ENCODE results near the gene BRINP3.

BRINP3 gene

DNA sequence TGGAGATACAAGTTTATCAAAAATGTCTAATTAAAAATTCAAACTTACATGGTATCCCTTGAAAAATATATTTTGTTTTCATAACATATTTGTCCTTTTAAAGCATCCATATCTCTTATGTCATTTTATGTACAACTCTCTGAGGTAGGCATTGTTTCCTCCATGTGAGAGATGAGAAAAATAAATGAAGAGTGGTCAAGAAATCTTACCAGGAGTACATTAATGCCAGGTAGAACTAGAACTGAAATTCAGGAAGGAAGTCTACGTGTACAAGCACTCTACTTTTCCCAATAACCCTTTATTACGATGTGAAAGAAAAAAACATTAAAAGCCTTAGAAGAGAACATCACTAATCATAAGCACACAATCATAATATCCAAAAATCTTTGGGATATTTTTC is 5.6 kb downstream of the BRINP3 start:
- no peak for DNase-seq (ENCODE audit: low read depth)
- TF ChIP-seq, protein P1, sequence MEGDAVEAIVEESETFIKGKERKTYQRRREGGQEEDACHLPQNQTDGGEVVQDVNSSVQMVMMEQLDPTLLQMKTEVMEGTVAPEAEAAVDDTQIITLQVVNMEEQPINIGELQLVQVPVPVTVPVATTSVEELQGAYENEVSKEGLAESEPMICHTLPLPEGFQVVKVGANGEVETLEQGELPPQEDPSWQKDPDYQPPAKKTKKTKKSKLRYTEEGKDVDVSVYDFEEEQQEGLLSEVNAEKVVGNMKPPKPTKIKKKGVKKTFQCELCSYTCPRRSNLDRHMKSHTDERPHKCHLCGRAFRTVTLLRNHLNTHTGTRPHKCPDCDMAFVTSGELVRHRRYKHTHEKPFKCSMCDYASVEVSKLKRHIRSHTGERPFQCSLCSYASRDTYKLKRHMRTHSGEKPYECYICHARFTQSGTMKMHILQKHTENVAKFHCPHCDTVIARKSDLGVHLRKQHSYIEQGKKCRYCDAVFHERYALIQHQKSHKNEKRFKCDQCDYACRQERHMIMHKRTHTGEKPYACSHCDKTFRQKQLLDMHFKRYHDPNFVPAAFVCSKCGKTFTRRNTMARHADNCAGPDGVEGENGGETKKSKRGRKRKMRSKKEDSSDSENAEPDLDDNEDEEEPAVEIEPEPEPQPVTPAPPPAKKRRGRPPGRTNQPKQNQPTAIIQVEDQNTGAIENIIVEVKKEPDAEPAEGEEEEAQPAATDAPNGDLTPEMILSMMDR (IDR thresholded peaks at IDR 0.05; ENCODE audit: low read depth, low read length): no peak
- TF ChIP-seq, protein P2, sequence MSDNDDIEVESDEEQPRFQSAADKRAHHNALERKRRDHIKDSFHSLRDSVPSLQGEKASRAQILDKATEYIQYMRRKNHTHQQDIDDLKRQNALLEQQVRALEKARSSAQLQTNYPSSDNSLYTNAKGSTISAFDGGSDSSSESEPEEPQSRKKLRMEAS (IDR thresholded peaks at IDR 0.05; ENCODE audit: low read depth, low read length): no peak
- TF ChIP-seq POLR2A (IDR thresholded peaks at IDR 0.05; ENCODE audit: extremely low read depth, insufficient read length): no peak
- TF ChIP-seq MYC (IDR thresholded peaks at IDR 0.05; ENCODE audit: low read depth, low read length): no peak
- H3K4me3 ChIP-seq (ENCODE audit: low read depth, low read length): no peak overlapping the region

DNA sequence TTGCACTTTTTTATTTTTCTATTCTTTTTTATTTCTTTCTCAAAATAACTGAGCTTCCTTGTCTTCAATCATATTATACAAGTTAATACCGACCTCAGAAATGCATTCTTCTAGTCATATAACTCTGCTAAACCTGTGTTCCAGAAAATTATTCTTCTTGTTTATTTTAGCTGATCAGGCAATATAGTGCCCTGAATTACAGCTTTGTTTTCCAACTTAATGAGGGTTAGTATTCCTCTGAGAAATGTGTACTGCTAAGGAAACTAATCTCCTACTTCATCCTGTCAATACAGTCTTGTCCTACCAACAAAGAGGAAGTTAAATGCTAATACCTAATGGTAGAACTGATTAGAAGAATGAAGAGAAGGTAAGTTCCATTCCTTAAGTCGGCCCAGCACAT is 13.0 kb downstream of the BRINP3 start:
- TF ChIP-seq POLR2A (IDR thresholded peaks at IDR 0.05; ENCODE audit: extremely low read depth, insufficient read length): no peak
- TF ChIP-seq MYC (IDR thresholded peaks at IDR 0.05; ENCODE audit: low read depth, low read length): no peak
- TF ChIP-seq, protein P2 (IDR thresholded peaks at IDR 0.05; ENCODE audit: low read depth, low read length): no peak
- TF ChIP-seq, protein P1 (IDR thresholded peaks at IDR 0.05; ENCODE audit: low read depth, low read length): no peak
- DNase-seq (ENCODE audit: low read depth): no peak
- no peak overlapping the region for H3K4me3 ChIP-seq (ENCODE audit: low read depth, low read length)

DNA sequence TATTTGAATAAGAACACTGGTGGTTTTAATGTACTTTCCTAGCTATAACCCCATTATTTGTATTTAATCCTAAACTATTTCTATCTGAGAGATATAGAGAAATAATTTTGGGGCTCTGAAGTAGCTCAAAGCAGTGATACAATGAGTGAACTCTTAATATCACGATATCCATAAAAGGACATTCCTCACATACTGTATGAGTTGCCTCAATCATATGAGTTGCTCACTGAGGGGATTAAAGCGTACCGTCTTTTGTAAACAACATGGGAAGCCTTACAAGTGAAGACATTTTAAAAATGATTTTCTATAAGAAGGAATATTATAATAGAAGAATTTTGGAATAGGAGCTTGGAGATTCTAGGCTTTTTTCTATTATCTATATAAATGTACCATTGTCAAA is 21.5 kb downstream of the BRINP3 start:
- H3K4me3 ChIP-seq (ENCODE audit: low read depth, low read length): no peak overlapping the region
- no peak for DNase-seq (ENCODE audit: low read depth)
- TF ChIP-seq POLR2A (IDR thresholded peaks at IDR 0.05; ENCODE audit: extremely low read depth, insufficient read length): no peak

DNA sequence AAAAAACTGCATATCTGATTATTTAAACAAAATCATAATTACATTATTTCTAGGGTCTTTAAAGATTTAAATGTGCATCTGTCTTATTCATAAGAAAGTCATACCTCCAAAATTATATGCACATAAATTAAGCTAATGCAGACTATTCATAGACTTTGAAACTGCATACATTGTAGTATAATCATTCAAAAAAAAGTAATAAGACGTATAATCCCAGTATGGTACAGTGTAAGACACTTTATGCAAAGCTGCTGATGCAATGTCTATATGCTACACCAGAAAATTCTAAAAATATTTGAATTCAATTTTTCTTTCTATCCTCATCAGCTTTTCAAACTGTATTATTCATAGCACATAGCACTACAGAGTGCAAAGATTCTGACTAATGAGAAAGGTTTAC is 22.0 kb downstream of the BRINP3 start:
- DNase-seq (ENCODE audit: low read depth): no peak
- no peak overlapping the region for H3K4me3 ChIP-seq (ENCODE audit: low read depth, low read length)
- no peak for TF ChIP-seq POLR2A (IDR thresholded peaks at IDR 0.05; ENCODE audit: extremely low read depth, insufficient read length)
- TF ChIP-seq, protein P1 (IDR thresholded peaks at IDR 0.05; ENCODE audit: low read depth, low read length): no peak

DNA sequence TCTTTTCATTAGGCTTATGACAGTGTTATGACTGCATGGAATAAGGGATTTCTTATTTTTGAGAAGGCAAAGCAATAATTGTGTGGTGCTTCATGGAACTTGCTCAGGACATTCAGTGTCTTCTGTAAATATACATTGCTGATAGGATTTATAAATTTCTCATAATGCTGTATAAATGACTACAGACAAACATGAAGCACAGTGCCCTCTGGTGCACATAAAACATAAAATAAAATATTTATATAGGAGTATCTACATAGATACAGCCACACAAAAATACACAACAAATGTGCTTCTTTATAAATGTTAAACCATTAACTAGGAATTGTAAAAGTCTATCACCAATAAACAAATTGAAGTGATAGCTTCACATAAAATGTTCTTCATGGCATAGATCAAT is 24.1 kb downstream of the BRINP3 start:
- no peak overlapping the region for H3K4me3 ChIP-seq (ENCODE audit: low read depth, low read length)
- DNase-seq (ENCODE audit: low read depth): peak; percentile 2
- TF ChIP-seq MYC (IDR thresholded peaks at IDR 0.05; ENCODE audit: low read depth, low read length) (no peak), POLR2A (IDR thresholded peaks at IDR 0.05; ENCODE audit: extremely low read depth, insufficient read length) (no peak)
- TF ChIP-seq, protein P1 (IDR thresholded peaks at IDR 0.05; ENCODE audit: low read depth, low read length): no peak
- TF ChIP-seq, protein P2 (IDR thresholded peaks at IDR 0.05; ENCODE audit: low read depth, low read length): no peak

DNA sequence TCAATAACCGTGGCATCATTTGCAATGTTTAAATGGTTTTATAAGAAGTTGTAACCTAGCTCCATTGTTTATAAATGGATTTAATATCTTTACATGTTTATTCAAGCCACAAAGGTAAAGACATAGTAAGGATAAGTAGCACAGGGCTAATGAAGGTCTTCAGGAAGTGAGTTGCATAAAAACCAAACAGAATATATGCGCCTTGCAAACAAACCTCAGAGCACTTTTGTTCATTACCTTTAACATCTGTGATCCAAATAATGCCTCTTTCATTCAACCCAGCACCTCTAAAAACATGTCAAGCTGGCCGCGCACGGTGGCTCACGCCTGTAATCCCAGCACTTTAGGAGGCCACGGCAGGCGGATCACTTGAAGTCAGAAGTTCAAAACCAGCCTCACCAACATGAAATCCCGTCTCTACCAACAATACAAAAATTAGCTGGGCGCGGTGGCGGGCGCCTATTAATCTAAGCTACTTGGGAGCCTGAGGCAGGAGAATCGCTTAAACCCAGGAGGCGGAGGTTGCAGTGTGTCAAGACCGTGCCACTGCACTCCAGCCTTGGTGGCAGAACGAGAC is 25.3 kb downstream of the BRINP3 start:
- H3K4me3 ChIP-seq (ENCODE audit: low read depth, low read length): no peak overlapping the region
- no peak for DNase-seq (ENCODE audit: low read depth)
- TF ChIP-seq, protein P2 (IDR thresholded peaks at IDR 0.05; ENCODE audit: low read depth, low read length): no peak
- TF ChIP-seq POLR2A (IDR thresholded peaks at IDR 0.05; ENCODE audit: extremely low read depth, insufficient read length) (no peak), MYC (IDR thresholded peaks at IDR 0.05; ENCODE audit: low read depth, low read length) (no peak)
- TF ChIP-seq, protein P1 (IDR thresholded peaks at IDR 0.05; ENCODE audit: low read depth, low read length): no peak
